GM18870 (cell line): ENCODE measurements around the gene SLC22A15.
"Not testable (repeated sequence)": the region's sequence is repeated elsewhere in the genome, so short reads cannot be mapped to it uniquely, and the experiment has no call there.

Experiments
- ATAC-seq: cut with Tn5 transposase; IDR thresholded peaks from one replicate; pipeline ENCODE4 v1.9.1; 2021; ENCODE audit warnings: moderate library complexity; ENCODE audit not compliant: unreplicated experiment

The SLC22A15 gene

DNA sequence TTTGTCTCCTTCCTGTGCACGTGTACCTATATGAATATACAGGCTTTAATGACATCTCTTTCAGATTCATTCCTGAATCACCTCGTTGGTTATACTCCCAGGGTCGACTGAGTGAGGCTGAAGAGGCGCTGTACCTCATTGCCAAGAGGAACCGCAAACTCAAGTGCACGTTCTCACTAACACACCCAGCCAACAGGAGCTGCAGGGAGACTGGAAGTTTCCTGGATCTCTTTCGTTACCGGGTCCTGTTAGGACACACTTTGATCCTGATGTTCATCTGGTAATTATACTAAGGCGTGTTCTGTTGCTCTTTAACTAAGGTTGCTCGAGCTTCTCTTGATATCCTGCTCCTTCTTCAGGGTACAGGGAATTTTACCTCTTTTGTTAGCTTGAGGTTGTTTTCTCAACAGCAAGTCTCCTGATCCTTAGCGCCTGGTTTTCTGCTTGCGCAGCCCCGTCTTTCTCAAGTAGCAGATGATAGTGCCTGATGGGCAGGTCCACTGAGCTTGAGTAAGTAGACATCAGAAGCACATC is 55.1 kb downstream of the SLC22A15 start:
- no peak for ATAC-seq

DNA sequence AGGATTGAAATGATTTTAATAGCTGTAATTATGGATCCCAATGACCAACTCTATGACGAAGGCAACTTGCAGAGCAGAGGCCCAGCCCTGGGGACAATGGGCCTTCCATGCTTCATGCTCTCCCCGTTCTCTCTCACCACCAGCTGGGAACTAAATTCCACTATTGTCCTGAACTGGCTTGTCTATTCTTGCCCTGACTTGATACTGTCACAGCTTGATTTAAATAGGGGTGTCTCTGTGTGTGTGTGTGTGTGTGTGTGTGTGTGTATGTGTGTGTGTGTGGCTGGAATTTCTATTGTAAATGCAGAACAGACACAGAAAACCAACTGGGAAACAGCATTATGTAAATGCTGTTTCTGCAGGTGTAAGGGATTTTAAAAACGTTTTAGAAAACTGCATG is 57.0 kb downstream of the SLC22A15 start:
- no peak for ATAC-seq

DNA sequence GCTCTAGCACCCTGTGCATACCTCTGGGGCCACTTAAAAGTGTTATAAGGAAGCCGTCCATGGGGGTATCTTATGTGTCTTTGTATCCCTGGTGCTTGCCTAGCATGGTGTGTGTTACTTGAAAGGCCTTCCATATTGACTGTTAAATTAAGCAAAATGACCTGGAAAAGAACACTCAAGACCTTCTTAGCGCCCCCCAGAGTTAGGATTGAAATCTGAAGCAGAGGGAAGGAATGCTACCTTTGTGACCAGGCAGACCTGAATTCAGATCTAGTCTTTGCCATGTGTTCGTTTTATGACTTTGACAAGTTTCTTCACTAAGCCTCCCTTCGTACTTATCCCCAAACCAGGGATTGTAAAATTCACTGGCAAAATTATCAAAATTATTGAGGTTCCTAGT is 59.9 kb downstream of the SLC22A15 start:
- no peak for ATAC-seq

DNA sequence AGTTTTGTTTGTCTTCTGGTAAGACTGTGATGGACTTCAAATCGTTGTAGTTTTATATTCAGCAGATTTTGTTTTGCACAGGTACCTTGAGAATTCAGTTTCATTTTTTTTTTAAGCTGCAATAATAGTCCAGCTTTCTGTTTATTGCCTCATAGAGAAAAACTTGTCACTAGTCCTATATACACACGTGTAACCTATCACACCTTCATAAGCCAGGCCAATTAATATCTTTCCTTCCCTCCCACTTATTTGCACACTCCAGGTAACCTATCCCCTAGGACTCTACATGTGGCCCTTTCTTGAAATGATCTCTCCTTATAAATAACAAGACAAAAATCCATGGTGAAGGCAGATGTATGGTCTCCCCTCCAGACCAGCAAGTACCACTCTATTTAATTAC is 62.4 kb downstream of the SLC22A15 start:
- no peak for ATAC-seq

DNA sequence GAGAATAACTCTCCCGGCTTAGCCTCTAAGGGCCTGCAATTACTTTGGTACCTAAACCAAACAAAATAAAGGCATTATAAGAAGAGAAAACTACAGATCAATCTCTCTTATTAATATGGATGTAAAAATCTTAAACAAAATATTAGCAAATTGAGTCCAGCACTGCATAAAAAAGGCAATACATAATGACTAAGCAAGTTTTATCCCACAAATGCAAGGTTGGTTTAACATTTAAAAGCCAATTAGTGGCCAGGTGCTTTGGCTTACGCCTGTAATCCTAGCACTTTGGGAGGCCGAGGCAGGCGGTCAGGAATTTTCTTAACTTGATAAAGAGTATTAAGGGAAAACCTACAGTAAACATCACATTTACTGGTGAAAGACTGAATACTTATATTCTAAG is 67.8 kb downstream of the SLC22A15 start:
- no peak for ATAC-seq

- ATAC-seq, result not testable (repeated sequence)
Measured at GRCh38 chr1:116046933-116047332, 70.6 kb downstream of the SLC22A15 start.

- not testable (repeated sequence) for ATAC-seq
Measured at GRCh38 chr1:116051896-116052295, 75.6 kb downstream of the SLC22A15 start.

DNA sequence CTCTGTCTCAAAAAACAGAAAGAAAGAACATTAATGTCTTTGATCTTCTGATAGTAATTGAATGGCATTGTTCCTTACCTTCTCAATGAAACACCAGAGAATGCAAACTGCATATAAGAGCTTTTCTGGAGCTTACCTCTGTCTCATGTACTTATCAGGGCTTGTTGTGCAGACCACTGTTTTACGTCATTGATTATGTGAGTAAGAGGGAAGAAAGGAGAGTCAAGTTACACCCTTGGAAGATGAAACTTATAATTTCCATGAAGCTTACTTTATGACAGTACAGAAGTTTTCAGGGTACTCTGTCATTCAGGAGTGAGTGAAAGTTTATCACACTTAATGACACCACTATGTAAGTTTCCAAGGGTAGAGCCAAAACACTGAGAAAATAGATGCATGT is 85.9 kb downstream of the SLC22A15 start:
- ATAC-seq, result no peak

DNA sequence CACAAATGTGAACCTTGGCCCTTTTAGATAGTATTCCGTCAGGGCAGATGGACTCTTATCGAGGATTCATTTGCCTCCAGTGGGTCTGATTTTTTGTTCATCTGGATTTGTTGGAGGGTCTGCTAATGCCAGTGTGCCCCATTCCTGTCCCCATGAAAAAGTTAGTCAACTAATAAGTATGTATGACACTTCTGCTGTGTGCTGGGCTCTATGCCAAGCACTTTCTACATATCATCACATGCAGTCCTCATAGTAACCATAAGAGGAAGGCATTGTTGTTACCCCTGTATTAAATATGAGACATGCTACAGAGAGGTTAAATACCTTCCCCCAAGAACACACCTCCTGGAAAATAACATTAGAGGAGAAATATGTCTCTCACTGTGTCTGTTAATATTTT is 88.3 kb downstream of the SLC22A15 start:
- no peak for ATAC-seq

DNA sequence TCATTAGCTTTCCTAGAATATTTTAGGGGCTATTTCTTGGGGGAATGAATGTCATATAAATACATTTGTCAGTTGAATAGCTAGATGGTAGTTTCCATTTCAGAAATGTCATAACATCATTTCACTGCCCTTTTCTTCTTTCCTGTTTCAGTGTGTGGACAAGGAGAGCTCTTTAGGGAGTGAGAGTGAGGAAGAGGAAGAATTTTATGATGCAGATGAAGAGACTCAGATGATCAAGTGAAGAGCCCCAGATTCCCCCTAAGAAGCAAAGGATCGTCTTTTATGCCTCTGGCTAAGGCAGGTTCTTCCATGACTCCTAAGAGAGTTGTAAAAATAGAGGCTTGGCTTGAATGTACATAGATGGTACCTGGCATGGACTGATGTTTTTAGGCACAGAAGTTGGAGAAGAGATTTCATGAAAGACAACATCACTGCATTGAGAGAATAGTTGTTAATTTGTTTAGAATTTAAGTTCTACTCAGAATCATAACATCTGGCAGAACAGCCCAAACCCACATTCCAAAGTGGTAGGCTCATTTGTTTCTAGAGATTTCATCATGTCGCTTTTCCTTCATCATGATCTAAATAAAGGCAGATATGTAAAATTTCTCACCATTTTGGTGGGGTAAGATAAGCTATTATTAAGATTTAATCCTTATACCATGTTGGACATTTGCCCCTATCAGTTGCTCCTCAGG is 90.7 kb downstream of the SLC22A15 start:
- ATAC-seq, result no peak

GRCh38 chr1:116067566-116067890 is 91.2 kb downstream of the SLC22A15 start:
- ATAC-seq, result no peak

- no peak for ATAC-seq
Measured at GRCh38 chr1:116075575-116075974, 99.3 kb downstream of the SLC22A15 start.

DNA sequence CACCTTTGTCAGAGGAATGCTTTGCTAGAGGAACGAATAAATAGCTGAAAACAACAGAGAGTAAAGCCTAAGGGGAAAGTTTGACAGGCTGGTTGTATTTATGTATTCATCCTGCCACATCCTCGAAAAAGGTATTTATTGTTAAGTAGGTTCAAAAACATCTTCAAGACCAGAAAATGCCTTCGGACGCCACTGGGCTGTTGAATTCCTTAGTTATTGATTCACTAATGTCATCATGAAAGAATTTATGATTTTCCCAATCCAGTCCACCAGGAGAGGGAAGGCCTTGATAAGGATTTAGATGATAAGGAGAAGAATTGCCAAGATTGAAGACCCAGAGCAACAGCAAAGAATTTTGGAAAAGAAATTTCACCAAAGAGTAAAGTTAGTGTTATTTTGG is 99.7 kb downstream of the SLC22A15 start:
- no peak for ATAC-seq

DNA sequence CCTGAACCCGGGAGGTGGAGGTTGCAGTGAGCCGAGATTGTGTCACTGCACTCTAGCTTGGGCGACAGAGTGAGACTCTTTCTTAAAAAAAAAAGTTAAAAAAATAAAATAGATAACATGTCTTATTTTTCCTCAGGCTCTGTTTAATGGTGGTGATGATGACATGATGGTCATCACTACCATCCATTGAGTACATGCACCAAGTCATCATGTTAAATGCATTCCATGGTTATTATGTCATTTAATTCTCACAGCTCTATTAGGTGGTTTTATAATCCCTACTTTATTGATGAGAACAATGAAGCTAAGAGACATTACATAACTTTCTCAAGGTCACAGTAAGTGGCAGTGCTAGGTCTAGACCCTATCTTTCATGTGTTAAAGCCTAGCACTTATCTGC is 100.5 kb downstream of the SLC22A15 start:
- ATAC-seq, result no peak

DNA sequence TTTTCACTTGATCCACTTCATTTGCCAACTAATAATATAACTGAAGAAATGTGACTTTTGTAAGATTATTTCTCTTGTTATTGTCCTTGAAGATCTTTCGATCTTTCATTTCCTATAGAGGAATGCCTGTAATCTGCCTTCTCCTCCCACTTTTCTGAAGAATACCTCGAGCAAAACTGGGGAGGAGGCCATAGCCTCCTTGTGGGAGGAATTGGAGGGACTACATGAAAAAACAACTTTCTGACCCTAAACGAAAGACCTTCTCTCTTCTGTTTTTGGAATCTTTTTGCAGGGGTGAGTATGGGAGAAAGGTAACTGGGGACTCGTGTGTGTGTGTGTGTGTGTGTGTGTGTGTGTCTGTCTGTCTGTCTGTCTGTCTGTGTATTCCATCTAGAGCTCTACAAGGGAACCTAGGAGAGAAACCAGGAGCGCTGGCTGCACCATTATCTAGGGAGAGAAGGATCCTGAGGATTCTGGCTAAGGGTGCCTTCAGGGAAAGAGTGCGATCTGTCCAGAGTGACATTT is 102.4 kb downstream of the SLC22A15 start:
- ATAC-seq, result no peak

DNA sequence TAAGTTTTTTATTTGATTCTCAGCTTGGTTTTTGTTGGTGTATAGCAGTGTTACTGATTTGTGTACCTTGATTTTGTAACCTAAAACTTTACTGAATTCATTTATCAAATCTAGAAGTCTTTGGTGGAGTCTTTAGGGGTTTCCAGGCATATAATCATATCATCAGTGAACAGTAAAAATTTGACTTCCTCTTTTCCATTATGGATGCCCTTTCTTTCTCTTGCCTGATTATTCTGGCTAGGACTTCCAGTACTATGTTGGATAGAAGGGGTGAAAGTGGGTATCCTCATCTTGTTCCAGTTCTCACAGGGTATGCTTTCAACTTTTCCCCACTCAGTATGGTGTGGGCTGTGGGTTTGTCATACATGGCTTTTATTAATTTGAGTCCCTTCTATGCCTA is 111.3 kb downstream of the SLC22A15 start:
- no peak for ATAC-seq

DNA sequence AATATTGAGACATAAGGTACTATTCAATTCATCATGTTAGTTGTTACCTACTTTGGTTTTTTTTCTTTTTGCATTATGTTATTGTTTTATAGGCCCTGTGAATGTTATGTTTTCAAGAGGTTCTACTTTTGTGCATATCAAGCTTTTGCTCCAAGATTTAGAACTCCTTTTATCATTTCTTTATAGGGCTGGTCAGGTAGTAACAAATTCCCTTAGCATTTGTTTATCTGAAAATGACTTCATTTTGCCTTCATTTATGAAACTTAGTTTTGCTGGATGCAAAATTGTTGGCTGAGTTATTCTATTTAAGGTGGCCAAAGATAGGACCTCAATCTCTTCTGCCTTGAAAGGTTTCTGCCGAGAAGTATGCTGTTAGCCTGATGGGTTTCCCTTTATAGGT is 113.6 kb downstream of the SLC22A15 start:
- ATAC-seq, result no peak

DNA sequence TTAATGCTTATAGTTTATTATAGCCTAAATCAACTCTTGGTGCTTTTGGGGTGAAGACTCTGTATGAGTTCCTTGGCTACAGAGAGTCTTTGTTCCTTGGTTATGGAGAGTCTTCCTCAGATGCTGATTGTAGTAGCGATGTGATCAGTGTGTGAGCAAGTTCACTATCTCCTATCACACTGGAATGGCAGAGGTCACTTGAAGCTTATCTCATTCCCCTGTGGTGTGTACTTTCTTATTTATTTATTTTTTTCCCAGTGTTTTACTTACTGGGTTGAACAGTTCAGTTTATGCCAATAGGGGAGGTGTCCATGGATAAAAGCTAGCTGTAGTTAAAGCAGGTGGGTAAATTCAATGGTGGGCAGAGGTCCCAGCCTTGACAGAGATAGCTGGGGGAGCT is 114.8 kb downstream of the SLC22A15 start:
- no peak for ATAC-seq

DNA sequence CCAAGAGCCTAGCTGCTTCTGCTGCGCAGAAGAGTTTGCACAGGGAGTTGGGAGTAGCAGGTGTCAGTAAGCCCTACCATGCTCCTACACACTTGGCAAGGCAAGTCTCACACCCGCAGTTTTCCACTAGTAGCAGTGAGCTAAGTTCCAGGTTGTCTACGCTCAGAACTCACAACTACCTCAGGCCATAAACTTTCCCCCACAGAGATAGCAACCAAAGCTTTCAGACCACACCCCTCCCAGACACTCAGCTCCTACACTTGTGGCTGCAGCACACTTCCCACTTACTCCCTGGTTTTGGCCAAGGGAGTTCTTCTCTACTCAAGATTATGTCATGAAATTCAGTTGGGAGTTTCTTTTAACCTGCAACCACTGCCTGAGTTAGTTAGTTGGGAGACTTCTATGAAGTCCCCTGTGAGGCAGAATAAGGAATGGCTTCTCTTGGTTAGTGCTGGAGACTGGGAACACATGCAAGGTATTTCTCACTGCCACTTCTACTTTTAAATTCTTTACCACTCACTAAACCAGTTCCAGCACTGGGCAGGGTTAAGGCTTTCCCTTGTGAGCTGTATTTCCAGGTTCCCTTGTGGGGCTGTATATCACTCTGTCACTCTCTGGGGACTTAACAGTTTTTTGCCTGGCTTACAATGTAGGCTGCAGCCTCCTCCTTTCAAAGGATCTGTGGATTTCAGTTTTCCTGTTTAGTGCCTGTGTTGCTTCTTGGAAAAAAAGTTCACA is 116.6 kb downstream of the SLC22A15 start:
- no peak for ATAC-seq

DNA sequence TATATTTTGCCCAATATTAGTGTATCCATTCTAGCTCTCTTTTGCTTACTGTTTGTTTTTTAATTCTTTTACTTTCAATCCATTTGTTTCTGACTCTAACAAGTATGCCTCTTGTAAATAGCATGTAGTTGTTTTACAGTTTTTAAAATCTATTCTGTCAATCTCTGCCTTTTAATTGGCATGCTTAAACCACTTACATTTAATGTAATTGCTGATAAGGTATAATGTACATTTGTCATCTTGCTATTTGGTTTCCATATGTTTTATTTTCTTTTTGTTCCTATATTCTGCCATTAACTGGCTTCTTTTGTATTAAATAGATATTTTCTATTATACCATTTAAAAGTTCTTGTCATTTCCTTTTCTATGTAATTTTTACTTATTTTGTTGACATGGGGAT is 118.7 kb downstream of the SLC22A15 start:
- ATAC-seq, result no peak

GRCh38 chr1:116096013-116096618 is 119.8 kb downstream of the SLC22A15 start:
- no peak for ATAC-seq

- no peak for ATAC-seq
Measured at GRCh38 chr1:116097626-116098025, 121.3 kb downstream of the SLC22A15 start.
